Caco-2 (cell line): ENCODE results near the gene SH3BP2. TPM values are rescaled to one million over a fixed set of nuclear protein-coding genes. Genes with fewer than 3 reads are reported as not detected.

Experiments
- BruUV-seq: library from RNA; stranded (reverse); fragments of 400-500 nt; replicated peaks from 2 replicates; lab custom pipeline; 2021; lab: Mats Ljungman, UMichigan
- CTCF ChIA-PET: fragments of 300-600 bp; sonication (Branson Sonifier 250); formaldehyde crosslinking; loops from one replicate; lab custom pipeline; 2022; ENCODE audit warnings: antibody characterized with exemption; lab: Charles Lee
- POLR2A ChIA-PET: fragments of 300-600 bp; sonication (Branson Sonifier 250); formaldehyde crosslinking; loops from one replicate; lab custom pipeline; 2022; ENCODE audit warnings: antibody characterized with exemption; lab: Charles Lee
- DNase-seq, 2 experiments: peaks; one replicate each; pipeline versions ENCODE4 v3.0.0 to v3.0.0-alpha.2; 2020 to 2022
- H3K27me3 ChIP-seq: replicated peaks from 2 replicates; pipeline ENCODE4 v1.6.0; 2011; ENCODE audit warnings: low read length; ENCODE audit not compliant: control insufficient read depth, insufficient read depth
- H3K36me3 ChIP-seq: 2 replicates; pipeline ENCODE4 v1.5.1; 2011; ENCODE audit warnings: low read length; ENCODE audit not compliant: control insufficient read depth, insufficient read depth
- H3K4me1 ChIP-seq: fragments of 250-450 bp; sonication (Bioruptor Pico); 2 replicates; pipeline ENCODE4 v1.5.1; 2020; ENCODE audit warnings: mild to moderate bottlenecking
- H3K4me3 ChIP-seq: 2 replicates; pipeline ENCODE4 v1.5.1; 2011; ENCODE audit warnings: low read depth, mild to moderate bottlenecking, control low read depth, low read length
- H3K9me3 ChIP-seq: fragments of 250-450 bp; sonication (Bioruptor Pico); 2 replicates; pipeline ENCODE4 v1.5.1; 2020; ENCODE audit warnings: mild to moderate bottlenecking, moderate library complexity
- H3K27ac Mint-ChIP-seq: one replicate; pipeline ENCODE4 v1.8.0; 2022; ENCODE audit warnings: mixed read lengths; ENCODE audit not compliant: unreplicated experiment
- H3K27me3 Mint-ChIP-seq: one replicate; pipeline ENCODE4 v1.8.0; 2022; ENCODE audit warnings: mixed read lengths; ENCODE audit not compliant: insufficient read depth, unreplicated experiment
- H3K36me3 Mint-ChIP-seq: one replicate; pipeline ENCODE4 v1.8.0; 2022; ENCODE audit warnings: mild to moderate bottlenecking, mixed read lengths; ENCODE audit not compliant: insufficient read depth, unreplicated experiment
- H3K4me1 Mint-ChIP-seq: one replicate; pipeline ENCODE4 v1.8.0; 2022; ENCODE audit warnings: low read depth, mixed read lengths; ENCODE audit not compliant: unreplicated experiment
- H3K4me3 Mint-ChIP-seq: one replicate; pipeline ENCODE4 v1.8.0; 2022; ENCODE audit warnings: mild to moderate bottlenecking, moderate library complexity, mixed read lengths; ENCODE audit not compliant: unreplicated experiment
- H3K9me3 Mint-ChIP-seq: one replicate; pipeline ENCODE4 v1.8.0; 2022; ENCODE audit warnings: mixed read lengths; ENCODE audit not compliant: unreplicated experiment
- CTCF ChIP-seq, 2 experiments: fragments of 200-600 bp in 1 of 2; IDR thresholded peaks; 1 replicate in 1 of 2; 2 replicates in 1 of 2; pipeline versions ENCODE4 v1.5.1 to v1.8.0; 2011 to 2022; ENCODE audit warnings: antibody characterized with exemption in 1 of 2, control low read depth in 1 of 2, inconsistent platforms in 1 of 2, low read depth in 1 of 2, low read length in 1 of 2, mild to moderate bottlenecking in 1 of 2, moderate library complexity in 1 of 2; ENCODE audit not compliant: insufficient read depth in 1 of 2, severe bottlenecking in 1 of 2, unreplicated experiment in 1 of 2
- intact Hi-C: fragments of 100-400 bp; cut with micrococcal nuclease; formaldehyde crosslinking; loops from one replicate; pipeline ENCODE4 v1.10.0; 2022; ENCODE audit not compliant: unreplicated experiment
- total RNA-seq: library from RNA; stranded (reverse); gene quantifications from 2 replicates; pipeline ENCODE4 v1.2.3, GENCODE V29; 2022

SH3BP2 gene
- total RNA-seq, 1 experiment from 2014 or later = 44.4 TPM

GRCh38 chr4:2839060-2839459 is 46.2 kb downstream of the SH3BP2 start:
- Histone ChIP-seq H3K27me3 (no peaks in the 10 kb centered on the region), H3K9me3 (no peaks in the 10 kb centered on the region), H3K36me3 (no peaks in the 10 kb centered on the region), H3K4me3 (no peak overlapping the region), H3K4me1 (peaks cover 5% of the 10 kb centered on the region)
- BruUV-seq = no TSS peak
- intact Hi-C loops = no loop called here
- CTCF ChIA-PET = no interaction called here
- H3K27me3 Mint-ChIP-seq = no peaks in the 10 kb centered on the region
- POLR2A ChIA-PET = no interaction called here
- no peaks in the 10 kb centered on the region for H3K9me3 Mint-ChIP-seq
- no peak for TF ChIP-seq CTCF (IDR thresholded peaks at IDR 0.05; ENCODE audit: insufficient read depth in 1 of 2, low read depth in 1 of 2, low read length in 1 of 2, severe bottlenecking in 1 of 2, unreplicated experiment in 1 of 2)
- H3K4me1 Mint-ChIP-seq = peaks cover 6% of the 10 kb centered on the region
- peaks cover 25% of the 10 kb centered on the region for H3K36me3 Mint-ChIP-seq
- no peak overlapping the region for H3K27ac Mint-ChIP-seq
- no peak overlapping the region for H3K4me3 Mint-ChIP-seq
- DNase-seq = no peak

GRCh38 chr4:2842687-2843262 is 49.9 kb downstream of the SH3BP2 start:
- intact Hi-C loops = no loop called here
- Mint-ChIP-seq H3K4me1 (peaks cover 25% of the 10 kb centered on the region), H3K4me3 (peak overlapping the region; percentile 90), H3K9me3 (no peaks in the 10 kb centered on the region), H3K27ac (peak overlapping the region; percentile 6), H3K27me3 (no peaks in the 10 kb centered on the region), H3K36me3 (peaks cover 26% of the 10 kb centered on the region)
- Histone ChIP-seq H3K36me3 (no peaks in the 10 kb centered on the region), H3K4me3 (peak overlapping the region; percentile 90), H3K27me3 (no peaks in the 10 kb centered on the region), H3K9me3 (no peaks in the 10 kb centered on the region), H3K4me1 (peaks cover 15% of the 10 kb centered on the region)
- ChIA-PET POLR2A (interaction anchor here (0.6 to 1.1 kb wide), 2 partner anchors 25 to 49 kb away, joined by 3 read pairs; no protein-coding TSS in a partner anchor), CTCF (no interaction called here)
- TSS peak; percentile 66 for BruUV-seq
- no peak for DNase-seq
- TF ChIP-seq CTCF (IDR thresholded peaks at IDR 0.05; ENCODE audit: insufficient read depth in 1 of 2, low read depth in 1 of 2, low read length in 1 of 2, severe bottlenecking in 1 of 2, unreplicated experiment in 1 of 2) = no peak

- CTCF ChIA-PET = no interaction called here
- intact Hi-C loops = no loop called here
- no peak for TF ChIP-seq CTCF (IDR thresholded peaks at IDR 0.05; ENCODE audit: insufficient read depth in 1 of 2, low read depth in 1 of 2, low read length in 1 of 2, severe bottlenecking in 1 of 2, unreplicated experiment in 1 of 2)
- Mint-ChIP-seq H3K9me3 (no peaks in the 10 kb centered on the region), H3K4me1 (peaks cover 27% of the 10 kb centered on the region), H3K36me3 (peaks cover 26% of the 10 kb centered on the region), H3K4me3 (peak within 1 kb of the TSS; percentile 90), H3K27me3 (no peaks in the 10 kb centered on the region), H3K27ac (peak within 1 kb of the TSS; percentile 92)
- BruUV-seq = no TSS peak
- no peaks in the 10 kb centered on the region for H3K9me3 ChIP-seq
- peaks cover 20% of the 10 kb centered on the region for H3K4me1 ChIP-seq
- peak within 1 kb of the TSS; percentile 90 for H3K4me3 ChIP-seq
- no peaks in the 10 kb centered on the region for H3K27me3 ChIP-seq
- peak; percentile 90 to 98 for DNase-seq
- H3K36me3 ChIP-seq = no peaks in the 10 kb centered on the region
- POLR2A ChIA-PET = interaction anchor here (1.1 kb wide), 1 partner anchor 24 kb away, joined by 3 read pairs; no protein-coding TSS in a partner anchor
Observed at GRCh38 chr4:2843263-2843940, 50.5 kb downstream of the SH3BP2 start, which contains the start of gene ADD1. ADD1 (plus strand) TSS chr4:2843844; CDS start chr4:2875916, 32,072 bp downstream.
